Measurements from ENCODE around the gene C5AR1.
"Not testable (repeated sequence)": the region's sequence is repeated elsewhere in the genome, so short reads cannot be mapped to it uniquely, and the experiment has no call there.

C5AR1 gene

DNA sequence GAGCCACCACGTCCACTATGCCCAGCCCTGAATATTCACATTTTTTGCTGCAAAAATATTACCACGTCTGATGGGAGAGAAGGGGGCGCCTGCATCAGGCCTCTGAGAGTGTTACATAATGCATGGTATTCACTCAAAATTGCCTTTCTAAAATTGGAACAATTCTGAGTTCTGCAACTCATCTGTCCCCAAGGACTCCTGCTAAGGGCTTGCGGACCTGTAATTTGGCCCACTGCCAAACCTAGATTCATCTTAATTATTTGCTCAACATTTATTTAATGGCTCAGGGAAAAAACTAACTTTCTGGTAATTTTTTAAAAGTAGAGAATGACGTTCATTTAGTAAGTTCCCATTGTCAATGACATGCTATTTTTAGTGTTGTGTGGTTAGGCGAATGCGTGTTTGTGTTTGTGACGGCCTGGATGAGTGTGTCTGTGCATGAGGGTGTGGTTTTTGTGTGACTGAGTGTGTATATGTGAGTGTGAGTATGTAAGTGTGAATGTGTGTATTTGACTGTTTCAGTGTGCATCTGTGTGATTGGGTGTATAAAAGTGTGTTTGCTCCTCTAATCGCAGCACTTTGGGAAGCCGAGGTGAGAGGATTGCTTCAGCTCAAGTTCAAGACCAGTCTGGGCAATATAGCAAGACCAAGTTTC is 26.1 kb upstream of the C5AR1 start:
- FAIRE-seq (no peak), DNase-seq (ENCODE audit: insufficient read length, low spot score) (no peak)

GRCh38 chr19:47284324-47284899 is 25.2 kb upstream of the C5AR1 start:
- FAIRE-seq (peak; percentile 54), DNase-seq (ENCODE audit: insufficient read length, low spot score) (no peak)

DNA sequence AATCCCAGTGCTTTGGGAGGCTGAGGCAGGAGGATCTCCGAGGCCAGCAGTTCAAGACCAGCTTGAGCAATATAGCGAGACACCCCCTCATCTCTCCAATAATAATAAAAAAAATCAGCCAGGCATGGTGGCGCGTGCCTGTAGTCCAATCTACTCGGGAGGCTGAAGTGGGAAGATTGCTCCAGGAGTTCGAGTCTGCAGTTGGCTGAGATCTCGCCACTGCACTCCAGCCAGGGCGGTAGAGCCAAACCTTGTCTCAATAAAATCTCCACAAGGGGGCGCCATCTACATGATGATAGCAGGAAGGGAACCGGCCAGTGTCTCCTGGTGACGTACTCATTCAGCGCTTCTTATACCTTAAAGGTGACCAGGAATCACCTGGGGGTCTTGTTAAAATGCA is 13.6 kb upstream of the C5AR1 start:
- DNase-seq (ENCODE audit: insufficient read length, low spot score): peak; percentile 52
- peak; percentile 92 for FAIRE-seq

- not testable (repeated sequence) for DNase-seq (ENCODE audit: insufficient read length, low spot score); FAIRE-seq
Observed at GRCh38 chr19:47300867-47301266, 8.8 kb upstream of the C5AR1 start.

- no peak for FAIRE-seq
- no peak for DNase-seq (ENCODE audit: insufficient read length, low spot score)
Observed at GRCh38 chr19:47302249-47302648, 7.4 kb upstream of the C5AR1 start.

DNA sequence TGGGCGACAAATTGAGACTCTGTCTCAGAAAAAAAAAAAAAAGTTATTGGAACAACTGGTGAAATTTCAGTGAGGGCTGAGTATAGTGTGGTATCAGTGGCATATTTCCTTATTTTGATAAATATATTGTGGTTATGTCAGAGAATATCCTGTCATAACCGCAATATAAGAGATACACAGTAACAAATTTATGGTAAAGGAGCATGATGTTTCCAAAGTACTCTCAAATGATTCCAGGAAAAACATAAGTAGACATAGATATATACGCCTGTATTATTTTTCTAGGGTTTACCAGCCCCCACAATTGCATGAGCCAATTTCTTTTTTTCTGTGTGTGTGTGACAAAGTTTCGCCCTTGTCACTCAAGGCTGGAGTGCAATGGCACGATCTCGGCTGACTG is 5.7 kb upstream of the C5AR1 start:
- FAIRE-seq (no peak), DNase-seq (ENCODE audit: insufficient read length, low spot score) (no peak)

DNA sequence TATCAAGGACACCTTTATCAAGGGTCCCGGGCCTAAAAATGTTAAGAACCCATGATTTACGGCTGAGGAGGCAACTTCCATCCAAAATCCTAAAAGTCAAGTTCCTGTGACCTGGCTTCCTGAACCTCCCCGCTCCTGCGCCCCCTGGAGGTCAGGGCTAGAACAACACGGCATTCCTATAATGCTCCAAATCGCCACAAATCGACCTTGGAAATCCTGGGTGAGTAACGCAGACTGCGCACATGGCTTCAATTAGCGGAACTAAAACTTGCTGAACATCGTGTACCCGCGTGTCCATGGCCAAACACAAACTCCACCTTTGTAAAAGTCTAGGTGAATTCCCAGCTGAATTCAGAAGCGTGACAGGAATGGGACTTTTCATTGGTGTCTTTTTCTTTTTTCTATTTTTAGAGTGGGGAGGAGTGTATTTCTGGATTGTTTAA is 4.3 kb upstream of the C5AR1 start:
- no peak for DNase-seq (ENCODE audit: insufficient read length, low spot score)
- FAIRE-seq: peak; percentile 72

GRCh38 chr19:47306303-47306702 is 3.4 kb upstream of the C5AR1 start:
- no peak for DNase-seq (ENCODE audit: insufficient read length, low spot score)
- no peak for FAIRE-seq

- no peak for FAIRE-seq
- no peak for DNase-seq (ENCODE audit: insufficient read length, low spot score)
Observed at GRCh38 chr19:47309038-47309437, 623 bp upstream of the C5AR1 start.

- no peak for DNase-seq (ENCODE audit: insufficient read length, low spot score)
- FAIRE-seq: no peak
Observed at GRCh38 chr19:47310323-47310722, 662 bp downstream of the C5AR1 start.

GRCh38 chr19:47310819-47311218 is 1.2 kb downstream of the C5AR1 start:
- DNase-seq (ENCODE audit: insufficient read length, low spot score) (no peak), FAIRE-seq (no peak)

DNA sequence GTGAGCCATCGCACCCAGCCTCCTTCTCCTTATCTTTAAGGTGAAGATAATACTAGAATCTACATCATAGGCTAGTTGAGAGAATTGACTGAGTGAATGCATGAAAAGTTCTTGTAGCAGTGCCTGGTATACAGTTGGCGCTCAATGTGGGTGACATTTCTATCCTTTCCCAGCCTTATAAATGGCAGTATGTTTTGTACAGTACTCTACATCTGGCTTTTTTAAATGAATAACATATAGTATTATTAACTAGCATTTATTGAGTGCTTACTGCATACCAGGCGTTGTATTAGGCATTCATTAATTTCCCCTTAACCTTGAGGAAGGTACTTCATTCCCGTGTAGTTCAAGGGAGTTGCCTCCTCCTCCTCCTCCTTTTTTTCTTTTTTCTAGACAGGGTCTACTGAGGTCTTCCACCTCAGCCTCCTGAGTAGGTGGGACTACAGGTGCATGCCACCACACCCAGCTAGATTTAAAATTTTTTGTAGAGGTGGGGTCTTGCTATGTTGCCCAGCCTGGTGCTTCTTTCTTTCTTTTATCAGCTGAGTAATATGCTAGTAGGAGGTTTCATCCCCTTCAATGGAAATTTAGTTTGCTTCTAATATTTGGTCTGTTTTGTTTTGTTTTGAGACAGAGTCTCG is 2.8 kb downstream of the C5AR1 start:
- FAIRE-seq: no peak
- no peak for DNase-seq (ENCODE audit: insufficient read length, low spot score)

DNA sequence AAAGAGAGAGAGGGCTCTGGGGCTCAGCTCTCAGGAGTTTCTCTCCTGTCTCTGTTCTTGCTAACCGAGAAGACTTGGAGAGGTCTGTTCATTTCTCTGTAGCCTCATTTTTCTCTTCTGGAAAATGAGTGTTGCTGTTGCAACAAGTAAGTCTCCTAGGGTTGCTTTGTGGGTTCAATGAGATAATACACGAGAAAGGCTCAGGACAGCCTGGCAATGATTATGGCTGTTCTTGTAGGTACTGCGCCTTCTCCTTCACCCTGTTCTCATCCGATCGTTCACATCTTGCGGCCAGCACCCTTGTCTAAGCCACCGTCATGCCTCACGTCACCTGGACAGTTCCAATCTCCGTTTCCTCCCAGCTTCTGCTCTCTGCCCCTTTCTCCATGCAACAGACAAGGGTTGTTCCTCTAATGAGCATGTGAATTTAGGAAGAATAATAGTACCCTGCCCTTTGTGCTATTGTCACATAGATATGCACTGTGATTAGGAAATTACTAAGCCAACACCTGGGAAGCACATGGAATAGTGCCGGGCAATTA is 4.2 kb downstream of the C5AR1 start:
- DNase-seq (ENCODE audit: insufficient read length, low spot score) (no peak), FAIRE-seq (no peak)

DNA sequence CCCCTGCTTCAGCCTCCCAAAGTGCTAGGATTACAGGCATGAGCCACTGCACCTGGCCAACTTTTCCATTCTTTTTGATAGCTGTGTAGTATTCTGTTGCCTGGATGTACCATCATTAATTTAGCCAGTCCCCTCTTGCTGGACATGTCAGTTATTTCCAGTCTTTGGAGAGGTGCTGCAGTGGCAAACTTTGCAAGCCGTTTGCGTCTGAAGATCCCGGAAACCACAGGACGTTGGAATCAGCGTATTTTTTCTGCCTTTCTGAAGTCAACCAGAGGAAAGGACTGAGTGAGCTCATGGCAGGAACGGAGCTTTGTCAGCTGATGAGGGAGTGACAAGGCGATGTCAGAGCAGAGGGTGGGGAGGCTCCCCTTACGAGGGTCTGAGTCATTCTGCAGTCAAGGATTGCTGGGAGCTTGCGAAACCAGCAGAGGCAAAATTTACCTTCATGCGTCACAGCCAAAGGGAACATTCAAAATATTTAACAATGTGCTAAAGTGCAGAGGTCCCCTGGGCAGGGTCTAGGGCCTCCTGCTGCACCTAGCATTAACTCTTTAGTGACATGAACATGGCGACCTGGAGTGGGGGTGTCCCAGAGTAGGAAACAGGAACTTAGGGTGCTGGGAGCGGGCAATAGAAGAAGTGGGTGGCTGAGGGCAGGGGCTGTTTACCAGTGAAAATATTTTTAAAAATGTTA is 5.6 kb downstream of the C5AR1 start:
- FAIRE-seq (no peak), DNase-seq (ENCODE audit: insufficient read length, low spot score) (no peak)

GRCh38 chr19:47316513-47316912 is 6.9 kb downstream of the C5AR1 start:
- no peak for DNase-seq (ENCODE audit: insufficient read length, low spot score)
- no peak for FAIRE-seq

- no peak for DNase-seq (ENCODE audit: insufficient read length, low spot score)
- FAIRE-seq: no peak
Observed at GRCh38 chr19:47319923-47320871, 10.5 kb downstream of the C5AR1 start.

DNA sequence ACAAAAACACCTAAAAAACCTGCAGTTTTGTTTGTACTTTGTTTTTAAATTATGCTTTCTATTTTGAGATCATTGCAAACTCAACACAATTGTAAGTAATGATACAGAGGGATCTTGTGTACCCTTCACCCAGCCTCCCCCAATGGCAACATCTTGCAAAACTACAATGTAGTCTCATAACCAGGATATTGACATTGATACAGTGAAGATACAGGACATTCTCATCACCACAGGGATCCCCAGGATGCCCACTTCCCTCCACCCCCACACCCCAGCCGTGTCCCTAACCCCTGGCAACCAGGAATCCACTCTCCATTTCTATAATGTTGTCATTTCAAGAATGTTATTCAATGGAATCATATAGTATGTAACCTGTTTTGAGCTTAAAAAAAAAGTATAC is 12.0 kb downstream of the C5AR1 start:
- FAIRE-seq (no peak), DNase-seq (ENCODE audit: insufficient read length, low spot score) (no peak)

DNA sequence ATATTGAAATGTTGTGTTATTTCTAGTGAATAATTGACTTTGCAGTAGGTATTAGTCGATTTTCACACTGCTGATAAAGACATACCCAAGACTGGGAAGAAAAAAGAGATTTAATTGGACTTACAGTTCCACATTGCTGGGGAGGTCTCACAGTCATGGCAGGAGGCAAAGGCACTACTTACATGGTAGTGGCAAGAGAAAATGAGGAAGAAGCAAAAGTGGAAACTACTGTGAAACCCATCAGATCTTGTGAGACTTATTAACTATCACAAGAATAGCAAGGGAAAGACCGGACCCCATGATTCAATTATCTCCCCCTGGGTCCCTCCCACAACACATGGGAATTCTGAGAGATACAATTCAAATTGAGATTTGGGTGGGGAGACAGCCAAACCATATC is 12.4 kb downstream of the C5AR1 start:
- FAIRE-seq (no peak), DNase-seq (ENCODE audit: insufficient read length, low spot score) (no peak)

DNA sequence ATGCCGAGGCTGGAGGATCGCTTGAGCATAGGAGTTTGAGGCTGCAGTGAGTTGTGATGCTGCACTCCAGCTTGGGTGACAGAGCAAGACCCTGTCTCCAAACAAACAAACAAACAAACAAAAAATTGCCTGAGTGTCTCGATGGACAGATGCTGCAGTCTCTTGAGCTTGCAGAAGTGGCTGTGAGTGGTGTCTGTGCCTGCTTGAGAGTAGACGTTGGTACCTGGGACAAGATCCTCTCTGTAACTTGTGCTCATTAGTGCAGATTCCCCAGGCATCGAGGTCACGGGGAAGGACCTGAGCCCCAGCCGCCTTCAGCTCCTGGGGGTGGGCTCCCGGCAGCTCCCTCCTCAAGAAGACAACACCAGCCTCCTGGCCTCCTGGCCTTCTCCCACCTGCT is 13.7 kb downstream of the C5AR1 start:
- no peak for DNase-seq (ENCODE audit: insufficient read length, low spot score)
- no peak for FAIRE-seq

DNA sequence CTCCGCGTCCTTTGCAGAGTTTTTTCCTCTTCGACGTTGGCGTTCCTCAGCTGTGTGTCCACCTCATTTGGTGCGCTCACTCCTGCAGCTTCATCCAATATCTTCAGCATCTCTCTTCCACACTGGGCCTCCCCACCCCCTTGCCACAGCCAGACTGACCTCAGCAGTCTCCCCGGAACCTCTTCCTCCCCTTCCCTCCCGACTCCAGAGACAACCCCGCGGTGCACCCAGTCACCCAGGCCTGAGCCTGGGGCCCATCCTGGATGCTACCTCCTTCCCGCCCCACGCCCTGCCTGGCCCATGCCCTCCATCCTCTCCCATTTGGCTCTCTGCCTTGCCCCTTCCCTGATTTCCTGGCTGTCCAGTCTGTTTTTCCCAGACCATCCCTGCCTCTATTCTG is 14.2 kb downstream of the C5AR1 start:
- FAIRE-seq: no peak
- DNase-seq (ENCODE audit: insufficient read length, low spot score): no peak

Data from GM19239 (cell line).